Esophagus muscularis mucosa (tissue), 3 donors: Measurements from ENCODE around the gene PPEF1.

Experiments used
- POLR2AphosphoS5 ChIP-seq, 2 donors: sonication (generic); formaldehyde crosslinking; IDR thresholded peaks; one replicate each; pipeline ENCODE4 v1.6.1; 2017; ENCODE audit warnings: antibody characterized with exemption in 2 of 2
- TF ChIP-seq, protein P1 (sequence below), 3 experiments: fragments of 200-600 bp in 2 of 3; fragments of 450-650 bp in 1 of 3; sonication (generic) in 2 of 3; IDR thresholded peaks; one replicate each; pipeline ENCODE4 v1.5.1; 2017 to 2019; ENCODE audit warnings: antibody characterized with exemption in 3 of 3, mild to moderate bottlenecking in 2 of 3, moderate library complexity in 1 of 3

DNA sequence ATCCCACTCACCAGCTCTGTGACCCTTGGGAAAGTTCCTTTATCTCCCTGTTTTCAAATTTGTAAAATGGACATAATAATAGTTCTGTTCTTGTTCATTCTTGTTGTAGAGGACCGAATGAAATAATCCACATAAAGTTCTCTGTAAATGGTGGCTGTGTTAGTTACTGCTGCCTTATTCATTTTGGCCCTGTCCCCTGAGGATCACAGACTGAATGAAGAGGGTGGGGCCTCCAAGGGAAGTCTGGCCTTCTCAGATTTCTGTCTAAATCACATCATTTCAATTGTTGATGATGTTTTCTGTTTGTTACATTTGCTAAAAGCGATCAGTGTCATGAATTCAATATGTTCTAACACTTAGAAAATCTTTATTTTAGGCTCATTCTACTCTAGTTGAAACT is 117.9 kb downstream of the PPEF1 start:
- TF ChIP-seq, protein P1, sequence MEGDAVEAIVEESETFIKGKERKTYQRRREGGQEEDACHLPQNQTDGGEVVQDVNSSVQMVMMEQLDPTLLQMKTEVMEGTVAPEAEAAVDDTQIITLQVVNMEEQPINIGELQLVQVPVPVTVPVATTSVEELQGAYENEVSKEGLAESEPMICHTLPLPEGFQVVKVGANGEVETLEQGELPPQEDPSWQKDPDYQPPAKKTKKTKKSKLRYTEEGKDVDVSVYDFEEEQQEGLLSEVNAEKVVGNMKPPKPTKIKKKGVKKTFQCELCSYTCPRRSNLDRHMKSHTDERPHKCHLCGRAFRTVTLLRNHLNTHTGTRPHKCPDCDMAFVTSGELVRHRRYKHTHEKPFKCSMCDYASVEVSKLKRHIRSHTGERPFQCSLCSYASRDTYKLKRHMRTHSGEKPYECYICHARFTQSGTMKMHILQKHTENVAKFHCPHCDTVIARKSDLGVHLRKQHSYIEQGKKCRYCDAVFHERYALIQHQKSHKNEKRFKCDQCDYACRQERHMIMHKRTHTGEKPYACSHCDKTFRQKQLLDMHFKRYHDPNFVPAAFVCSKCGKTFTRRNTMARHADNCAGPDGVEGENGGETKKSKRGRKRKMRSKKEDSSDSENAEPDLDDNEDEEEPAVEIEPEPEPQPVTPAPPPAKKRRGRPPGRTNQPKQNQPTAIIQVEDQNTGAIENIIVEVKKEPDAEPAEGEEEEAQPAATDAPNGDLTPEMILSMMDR (IDR thresholded peaks at IDR 0.05), result no peak
- no peak for TF ChIP-seq POLR2AphosphoS5 (IDR thresholded peaks at IDR 0.05)
